ENCODE data around the gene STAU1. TPM values are rescaled to one million over a fixed set of nuclear protein-coding genes. Genes with fewer than 3 reads are reported as not detected.

The STAU1 gene
- total and polyA plus RNA-seq, 10 of the 15 experiments (the other 5 are each of a cell fraction or from before 2014, with no cell fraction given): 13.9 to 66.2 (median 45.6) TPM

- Histone ChIP-seq H3K9me3 (replicated peaks; ENCODE audit: control insufficient read depth, insufficient read depth, low read length) (no peaks in the 10 kb centered on the region), H3K36me3 (ENCODE audit: control insufficient read depth in 2 of 2, insufficient read depth in 2 of 2, low read length in 1 of 2) (peaks cover 17 to 33% of the 10 kb centered on the region in 2 experiments), H4K20me1 (ENCODE audit: control insufficient read depth, insufficient read depth) (no peaks in the 10 kb centered on the region), H3K27ac (ENCODE audit: control insufficient read depth, insufficient read depth) (no peak overlapping the region), H3K79me2 (ENCODE audit: control insufficient read depth, insufficient read depth, low read length) (peaks cover 15% of the 10 kb centered on the region), H3K4me1 (ENCODE audit: control insufficient read depth, insufficient read depth, low read length) (no peaks in the 10 kb centered on the region), H3K27me3 (replicated peaks in 1 of 2; ENCODE audit: control insufficient read depth in 2 of 2, insufficient read depth in 2 of 2, low read length in 1 of 2) (no peaks in the 10 kb centered on the region), H3K4me3 (no peak overlapping the region), H3K9ac (ENCODE audit: control insufficient read depth, insufficient read depth, low read length) (no peak overlapping the region), H3K4me2 (ENCODE audit: control insufficient read depth, insufficient read depth) (no peak overlapping the region), H2AFZ (ENCODE audit: control insufficient read depth, low read depth, low read length) (no peak overlapping the region)
- WGBS (ENCODE audit: insufficient coverage, insufficient replicate concordance, low lambda C conversion rate, missing lambda C conversion rate): 97% methylated on average over 6 of the region's 6 CpGs
- ChIA-PET CTCF (interaction anchor here (0.7 to 1.5 kb wide), 3 partner anchors 29 to 705 kb away, joined by 4 to 8 read pairs (median 5); no protein-coding TSS in a partner anchor), POLR2A (interaction anchor here (0.6 to 2.0 kb wide), 6 partner anchors 8 to 81 kb away, joined by 3 to 12 read pairs (median 4); no protein-coding TSS in a partner anchor), SMC1A (ENCODE audit: uncharacterized antibody, unreplicated experiment) (interaction anchor here (0.9 to 1.6 kb wide), 6 partner anchors 13 to 66 kb away, joined by 3 to 8 read pairs (median 4); no protein-coding TSS in a partner anchor), RAD21 (ENCODE audit: unreplicated experiment) (interaction anchor here (0.8 kb wide), 1 partner anchor 17 kb away, joined by 3 read pairs; no protein-coding TSS in a partner anchor)
- FAIRE-seq (no peak), DNase-seq (ENCODE audit: low read depth, low spot score) (no peak), ATAC-seq (no peak)
- intact Hi-C loops (cut with micrococcal nuclease; ENCODE audit: unreplicated experiment): no loop called here
- TF ChIP-seq NRF1 (conservative IDR thresholded peaks at IDR 0.05; ENCODE audit: low read depth, low read length) (no peak), SMAD5 (IDR thresholded peaks at IDR 0.05; ENCODE audit: low read depth) (no peak), SUPT20H (IDR thresholded peaks at IDR 0.05; ENCODE audit: borderline replicate concordance, control insufficient read depth, low read depth, low read length) (no peak), RFX5 (IDR thresholded peaks at IDR 0.05; ENCODE audit: low read depth, low read length) (no peak), YY1 (IDR thresholded peaks at IDR 0.05; ENCODE audit: low read depth, low read length) (no peak), RELA (IDR thresholded peaks at IDR 0.05; ENCODE audit: borderline replicate concordance, partially characterized antibody) (no peak), REST (IDR thresholded peaks at IDR 0.05; ENCODE audit: low read depth, low read length) (no peak), POLR2AphosphoS2 (IDR thresholded peaks at IDR 0.05; ENCODE audit: low read depth, low read length) (no peak)
- TF ChIP-seq, protein P1, sequence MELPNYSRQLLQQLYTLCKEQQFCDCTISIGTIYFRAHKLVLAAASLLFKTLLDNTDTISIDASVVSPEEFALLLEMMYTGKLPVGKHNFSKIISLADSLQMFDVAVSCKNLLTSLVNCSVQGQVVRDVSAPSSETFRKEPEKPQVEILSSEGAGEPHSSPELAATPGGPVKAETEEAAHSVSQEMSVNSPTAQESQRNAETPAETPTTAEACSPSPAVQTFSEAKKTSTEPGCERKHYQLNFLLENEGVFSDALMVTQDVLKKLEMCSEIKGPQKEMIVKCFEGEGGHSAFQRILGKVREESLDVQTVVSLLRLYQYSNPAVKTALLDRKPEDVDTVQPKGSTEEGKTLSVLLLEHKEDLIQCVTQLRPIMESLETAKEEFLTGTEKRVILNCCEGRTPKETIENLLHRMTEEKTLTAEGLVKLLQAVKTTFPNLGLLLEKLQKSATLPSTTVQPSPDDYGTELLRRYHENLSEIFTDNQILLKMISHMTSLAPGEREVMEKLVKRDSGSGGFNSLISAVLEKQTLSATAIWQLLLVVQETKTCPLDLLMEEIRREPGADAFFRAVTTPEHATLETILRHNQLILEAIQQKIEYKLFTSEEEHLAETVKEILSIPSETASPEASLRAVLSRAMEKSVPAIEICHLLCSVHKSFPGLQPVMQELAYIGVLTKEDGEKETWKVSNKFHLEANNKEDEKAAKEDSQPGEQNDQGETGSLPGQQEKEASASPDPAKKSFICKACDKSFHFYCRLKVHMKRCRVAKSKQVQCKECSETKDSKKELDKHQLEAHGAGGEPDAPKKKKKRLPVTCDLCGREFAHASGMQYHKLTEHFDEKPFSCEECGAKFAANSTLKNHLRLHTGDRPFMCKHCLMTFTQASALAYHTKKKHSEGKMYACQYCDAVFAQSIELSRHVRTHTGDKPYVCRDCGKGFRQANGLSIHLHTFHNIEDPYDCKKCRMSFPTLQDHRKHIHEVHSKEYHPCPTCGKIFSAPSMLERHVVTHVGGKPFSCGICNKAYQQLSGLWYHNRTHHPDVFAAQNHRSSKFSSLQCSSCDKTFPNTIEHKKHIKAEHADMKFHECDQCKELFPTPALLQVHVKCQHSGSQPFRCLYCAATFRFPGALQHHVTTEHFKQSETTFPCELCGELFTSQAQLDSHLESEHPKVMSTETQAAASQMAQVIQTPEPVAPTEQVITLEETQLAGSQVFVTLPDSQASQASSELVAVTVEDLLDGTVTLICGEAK (IDR thresholded peaks at IDR 0.05; ENCODE audit: borderline replicate concordance): no peak
- TF ChIP-seq, protein P2, sequence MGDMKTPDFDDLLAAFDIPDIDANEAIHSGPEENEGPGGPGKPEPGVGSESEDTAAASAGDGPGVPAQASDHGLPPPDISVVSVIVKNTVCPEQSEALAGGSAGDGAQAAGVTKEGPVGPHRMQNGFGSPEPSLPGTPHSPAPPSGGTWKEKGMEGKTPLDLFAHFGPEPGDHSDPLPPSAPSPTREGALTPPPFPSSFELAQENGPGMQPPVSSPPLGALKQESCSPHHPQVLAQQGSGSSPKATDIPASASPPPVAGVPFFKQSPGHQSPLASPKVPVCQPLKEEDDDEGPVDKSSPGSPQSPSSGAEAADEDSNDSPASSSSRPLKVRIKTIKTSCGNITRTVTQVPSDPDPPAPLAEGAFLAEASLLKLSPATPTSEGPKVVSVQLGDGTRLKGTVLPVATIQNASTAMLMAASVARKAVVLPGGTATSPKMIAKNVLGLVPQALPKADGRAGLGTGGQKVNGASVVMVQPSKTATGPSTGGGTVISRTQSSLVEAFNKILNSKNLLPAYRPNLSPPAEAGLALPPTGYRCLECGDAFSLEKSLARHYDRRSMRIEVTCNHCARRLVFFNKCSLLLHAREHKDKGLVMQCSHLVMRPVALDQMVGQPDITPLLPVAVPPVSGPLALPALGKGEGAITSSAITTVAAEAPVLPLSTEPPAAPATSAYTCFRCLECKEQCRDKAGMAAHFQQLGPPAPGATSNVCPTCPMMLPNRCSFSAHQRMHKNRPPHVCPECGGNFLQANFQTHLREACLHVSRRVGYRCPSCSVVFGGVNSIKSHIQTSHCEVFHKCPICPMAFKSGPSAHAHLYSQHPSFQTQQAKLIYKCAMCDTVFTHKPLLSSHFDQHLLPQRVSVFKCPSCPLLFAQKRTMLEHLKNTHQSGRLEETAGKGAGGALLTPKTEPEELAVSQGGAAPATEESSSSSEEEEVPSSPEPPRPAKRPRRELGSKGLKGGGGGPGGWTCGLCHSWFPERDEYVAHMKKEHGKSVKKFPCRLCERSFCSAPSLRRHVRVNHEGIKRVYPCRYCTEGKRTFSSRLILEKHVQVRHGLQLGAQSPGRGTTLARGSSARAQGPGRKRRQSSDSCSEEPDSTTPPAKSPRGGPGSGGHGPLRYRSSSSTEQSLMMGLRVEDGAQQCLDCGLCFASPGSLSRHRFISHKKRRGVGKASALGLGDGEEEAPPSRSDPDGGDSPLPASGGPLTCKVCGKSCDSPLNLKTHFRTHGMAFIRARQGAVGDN (IDR thresholded peaks at IDR 0.05): no peak
- in situ Hi-C loops (cut with MboI): no loop called here
- no TSS peak for BruUV-seq (replicated peaks)
These were observed 36.7 kb downstream of the STAU1 start for GRCh38 chr20:49151436-49151835.
